Stimulated activated naive CD4-positive, alpha-beta T cell treated with Interleukin-2 at 50 U/mL for 16 hours (primary cell): ENCODE measurements around the gene NVL.
"Not testable (repeated sequence)": the region's sequence is repeated elsewhere in the genome, so short reads cannot be mapped to it uniquely, and the experiment has no call there.

Experiments
- DNase-seq: peaks from one replicate; lab custom pipeline; 2025; lab: John Stamatoyannopoulos, UW

NVL gene

DNA sequence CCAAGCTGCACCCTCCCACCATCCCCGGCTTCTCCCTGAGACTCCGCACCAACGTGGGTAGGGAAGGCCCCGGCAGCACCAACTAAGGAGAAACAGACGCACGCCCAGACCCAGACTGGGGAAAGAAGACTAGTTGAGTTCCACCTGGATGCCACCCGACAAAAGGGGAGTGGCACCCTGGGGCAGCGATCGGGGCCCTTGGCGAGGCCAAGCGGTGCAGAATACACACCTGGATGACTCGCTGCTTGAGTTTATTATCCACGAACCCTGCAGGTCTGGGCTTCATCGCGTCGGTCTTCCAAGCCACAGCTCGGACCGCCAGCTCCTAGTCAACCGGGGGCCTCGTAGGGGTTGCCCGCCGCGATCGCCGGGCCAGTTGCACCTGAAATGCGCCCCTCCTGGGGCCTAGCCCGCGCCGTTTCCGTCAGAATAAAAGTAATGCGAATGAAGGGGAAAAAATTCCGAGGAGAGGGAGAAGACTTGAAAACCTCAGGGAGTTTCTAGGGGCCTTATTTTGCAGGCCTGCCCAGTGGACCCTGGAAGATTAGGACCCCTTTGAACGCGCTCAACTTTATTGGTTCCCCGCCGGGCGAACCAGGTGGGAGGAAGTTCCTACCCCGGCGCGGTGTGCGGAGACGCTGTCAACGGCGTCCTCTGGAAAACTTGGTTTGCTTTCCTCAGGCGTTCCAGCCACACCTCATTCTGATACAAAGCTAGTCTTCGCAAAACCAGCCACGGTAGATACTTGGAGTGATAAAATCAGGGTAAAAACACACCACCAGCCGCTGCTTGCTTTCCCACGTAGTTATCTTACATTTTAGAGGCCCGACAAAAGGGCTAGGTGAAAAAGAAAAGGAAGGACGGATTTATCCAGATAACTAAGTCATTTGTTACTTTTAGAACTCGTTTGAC is at the start of gene NVL:
Gene NVL, minus strand, starts transcription at position 331 of the 912 bp plus-strand sequence. Its CDS starts 45 bp downstream, at position 286.
- peak; percentile 75 for DNase-seq

DNA sequence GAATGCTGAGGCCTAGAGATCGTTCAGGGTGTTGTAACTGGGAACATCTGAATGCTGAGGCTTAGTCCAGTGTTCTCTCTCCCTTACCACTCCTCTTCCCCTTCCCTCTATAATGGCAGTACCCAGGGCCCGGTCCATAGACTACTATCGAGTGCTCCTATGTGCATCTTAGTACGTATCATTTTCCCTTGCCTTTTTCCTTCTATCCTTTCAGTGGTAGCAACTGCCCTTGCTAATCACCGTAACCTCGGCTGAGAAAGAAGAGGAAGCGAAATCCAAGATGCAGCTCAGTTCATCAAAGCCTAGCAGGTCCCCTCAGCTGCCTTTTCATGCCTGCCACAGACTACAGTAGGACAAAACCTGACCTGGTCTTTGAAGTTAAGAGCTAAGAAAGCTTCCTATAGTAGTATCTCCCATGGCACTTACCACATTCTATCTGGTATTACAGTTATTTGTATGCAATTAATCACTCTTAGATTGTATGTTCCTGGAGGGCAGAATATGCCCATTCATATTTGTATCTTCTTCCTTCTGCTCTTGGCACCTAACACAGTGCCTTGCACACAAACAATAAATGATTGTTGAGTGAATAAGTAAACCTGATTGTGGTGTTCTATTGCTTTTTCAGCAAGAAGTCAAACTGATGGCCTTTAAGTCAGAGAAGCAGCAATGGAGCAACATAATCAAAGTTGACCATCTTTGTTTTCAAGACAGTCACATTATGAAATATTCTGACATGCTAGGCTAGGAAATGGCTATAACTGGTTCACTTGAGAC is 49.1 kb upstream of the NVL start:
- no peak for DNase-seq

DNA sequence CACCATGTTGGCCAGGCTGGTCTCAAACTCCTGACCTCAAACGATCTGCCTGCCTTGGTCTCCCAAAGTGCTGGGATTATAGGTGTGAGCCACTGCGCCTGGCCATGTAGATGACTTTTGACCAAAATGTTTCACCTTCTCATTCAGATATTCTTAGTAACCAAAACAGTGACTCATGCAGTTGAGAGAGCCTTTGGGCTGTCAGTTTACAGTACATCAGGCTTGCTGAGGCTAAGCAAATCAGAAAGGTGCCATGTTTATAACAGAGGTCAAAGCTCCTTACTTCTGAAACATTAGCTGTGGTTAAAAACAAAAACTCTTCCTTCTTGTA is 47.7 kb upstream of the NVL start:
- DNase-seq = peak; percentile 24

DNA sequence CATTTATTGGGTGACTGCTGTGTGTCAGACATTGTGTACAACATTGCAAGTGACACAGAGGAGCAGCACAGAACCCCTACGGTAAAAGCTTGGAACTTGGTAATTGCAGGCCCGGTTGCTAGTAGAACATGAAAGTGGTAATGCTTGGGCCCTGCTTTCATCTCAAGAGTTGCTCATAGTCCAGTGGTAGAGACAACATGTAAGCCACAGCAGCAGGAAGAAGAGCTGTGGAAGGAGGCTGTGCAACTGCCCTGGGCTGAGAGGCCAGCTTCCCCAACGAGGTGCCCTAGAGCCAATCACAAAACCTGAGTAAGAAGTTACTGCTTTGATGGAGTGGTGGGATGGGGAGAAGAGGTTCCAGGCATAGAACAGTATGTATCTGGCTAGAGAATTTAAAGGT is 45.1 kb upstream of the NVL start:
- DNase-seq = no peak

DNA sequence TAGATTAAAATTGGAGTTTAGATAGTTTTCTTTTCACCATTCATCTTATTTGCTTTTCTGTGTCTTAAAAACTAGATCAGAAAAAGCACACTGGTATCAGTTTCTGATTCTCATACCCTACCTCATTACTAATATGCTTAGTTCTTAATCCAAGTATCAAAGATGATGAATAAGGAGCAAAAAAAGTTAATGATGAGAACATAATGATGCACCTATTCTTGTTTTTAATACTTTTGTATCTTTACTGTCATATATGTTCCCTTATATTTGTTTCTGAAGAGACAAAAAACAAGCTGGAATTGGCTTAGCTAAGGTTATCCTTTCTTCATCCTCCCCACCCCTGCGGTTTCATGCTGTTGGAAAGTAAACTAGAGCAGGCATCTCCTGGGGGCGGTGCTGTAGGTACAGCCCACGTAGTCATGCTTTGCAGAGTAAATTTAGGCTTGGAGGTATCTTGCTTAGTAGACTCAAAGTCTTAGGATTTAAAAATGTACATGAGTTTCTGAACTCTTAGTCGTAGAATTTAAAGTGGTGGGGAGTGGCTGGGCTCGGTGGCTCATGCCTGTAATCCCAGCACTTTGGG is 43.1 kb upstream of the NVL start:
- peak; percentile 18 for DNase-seq

DNA sequence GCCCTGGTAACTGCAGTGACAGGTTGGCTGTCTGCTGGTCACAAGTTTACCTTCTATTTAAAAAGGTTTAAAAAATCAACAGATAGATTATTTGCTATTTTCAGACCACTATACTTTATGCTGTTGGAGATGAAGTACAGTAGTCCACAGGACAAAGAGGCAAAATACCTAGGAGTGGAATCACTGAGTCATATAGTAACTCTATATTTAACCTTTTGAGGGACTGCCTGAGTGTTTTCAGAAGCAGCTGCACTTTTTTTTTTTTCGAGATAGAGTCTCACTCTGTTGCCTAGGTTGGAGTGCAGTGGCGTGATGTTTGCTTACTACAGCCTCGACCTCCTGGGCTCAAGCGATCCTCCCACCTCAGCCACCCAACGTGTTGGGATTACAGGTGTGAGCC is 38.4 kb upstream of the NVL start:
- DNase-seq = no peak

DNA sequence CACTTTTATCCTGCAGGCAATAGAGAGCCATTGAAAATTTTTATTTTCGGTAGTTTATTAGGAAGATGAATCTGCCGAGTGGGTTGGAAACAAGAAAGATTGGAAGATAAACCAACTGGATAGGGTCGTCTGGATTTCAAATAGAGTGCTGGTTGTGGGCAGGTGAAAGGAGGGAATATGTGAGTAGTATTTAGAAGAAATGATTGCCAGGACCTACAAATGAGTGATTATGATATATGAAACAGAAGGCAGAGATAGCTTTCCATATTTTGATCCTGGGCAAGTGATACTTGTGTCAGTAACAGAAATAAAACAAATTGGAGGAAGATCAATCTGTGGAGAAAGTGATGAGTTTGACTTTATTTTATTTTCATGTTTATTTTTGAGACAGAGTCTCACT is 29.2 kb upstream of the NVL start:
- DNase-seq = no peak

DNA sequence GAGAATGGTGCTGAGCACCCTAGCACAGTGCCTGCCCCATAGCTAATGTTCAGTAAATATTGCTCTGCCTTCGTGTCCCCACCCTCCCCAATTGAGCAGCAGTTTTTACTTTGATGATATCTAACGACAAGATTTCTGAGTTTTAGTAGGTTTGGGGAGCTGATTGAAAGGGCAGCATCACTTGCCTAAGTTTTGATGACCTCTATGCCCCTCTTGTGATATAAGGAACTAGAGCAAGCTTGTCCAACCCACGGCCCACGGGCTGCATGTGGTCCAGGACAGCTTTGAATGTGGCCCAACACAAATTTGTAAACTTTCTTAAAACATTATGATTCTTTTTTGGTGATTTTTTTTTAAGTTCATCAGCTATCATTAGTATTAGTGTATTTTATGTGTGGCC is 28.3 kb upstream of the NVL start:
- no peak for DNase-seq

DNA sequence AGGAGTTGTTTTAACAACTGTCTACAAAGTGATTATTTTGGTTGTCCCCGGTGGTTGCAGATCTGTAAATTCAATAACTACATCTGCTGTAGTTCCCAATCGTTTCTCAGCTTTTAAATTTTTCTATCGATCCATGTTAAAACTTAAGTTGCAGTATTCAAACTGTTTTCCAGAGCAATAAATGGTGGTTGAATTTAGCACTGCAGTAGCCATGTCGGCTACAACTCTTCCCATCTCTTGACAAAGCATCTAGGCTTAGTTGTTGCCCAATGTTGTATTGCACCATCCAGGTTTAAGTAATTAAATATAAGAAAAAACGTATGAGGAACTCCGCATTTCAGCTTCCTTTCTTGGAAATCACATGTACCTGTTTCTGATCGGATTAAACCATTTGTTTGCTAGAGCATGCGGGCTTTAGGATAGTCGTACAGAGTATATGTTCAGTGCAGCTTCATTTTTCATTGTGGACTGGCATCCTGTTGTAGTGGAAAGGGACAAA is 27.7 kb upstream of the NVL start:
- DNase-seq = no peak

DNA sequence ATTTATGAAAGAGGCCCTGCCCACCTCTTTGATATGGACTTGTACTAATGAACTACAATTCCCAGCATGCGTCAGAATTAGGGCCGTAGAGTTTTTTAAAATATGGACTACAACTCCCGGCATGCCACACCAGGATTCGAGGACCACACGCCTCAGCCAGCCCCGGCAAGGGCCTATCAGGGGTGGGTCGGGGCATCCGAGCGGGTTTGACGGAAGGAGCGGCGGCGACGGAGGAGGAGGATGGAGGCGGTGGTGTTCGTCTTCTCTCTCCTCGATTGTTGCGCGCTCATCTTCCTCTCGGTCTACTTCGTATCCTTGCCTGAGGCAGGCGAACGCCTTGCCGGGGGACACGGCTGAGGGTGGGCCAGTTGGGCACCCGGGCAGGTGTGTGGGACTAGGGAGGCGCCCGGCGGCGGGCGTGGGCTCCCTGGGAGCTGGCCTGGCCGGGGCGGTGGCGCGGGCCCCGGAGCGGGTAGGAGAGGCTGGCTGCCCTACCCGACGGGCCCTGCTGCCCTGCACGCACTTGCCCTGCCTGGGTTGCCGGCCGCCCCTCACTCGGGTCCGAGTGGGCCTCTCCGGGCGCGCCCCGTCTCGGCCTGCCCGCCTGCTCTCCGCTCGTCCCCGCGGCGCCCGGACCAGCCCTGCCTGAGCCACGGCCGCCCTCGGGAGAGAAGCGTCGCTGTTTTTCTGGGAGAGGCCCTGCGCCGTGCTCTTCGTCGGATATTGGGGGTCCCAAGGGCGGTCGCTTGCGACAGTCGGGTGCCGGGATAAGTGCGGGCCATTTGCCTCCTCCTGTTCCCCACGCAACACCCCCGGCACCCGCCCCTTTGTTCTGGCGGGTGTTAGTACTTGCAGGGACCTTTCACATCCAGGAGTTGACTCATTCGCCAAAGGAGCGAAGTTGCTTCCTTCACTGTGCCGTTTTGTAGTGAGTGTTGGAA is 27.0 kb upstream of the NVL start, which contains the start of gene CNIH4:
Gene CNIH4, plus strand, starts transcription at position 195 of the 941 bp plus-strand sequence. Its CDS starts 46 bp downstream, at position 241.
- DNase-seq = peak; percentile 88

DNA sequence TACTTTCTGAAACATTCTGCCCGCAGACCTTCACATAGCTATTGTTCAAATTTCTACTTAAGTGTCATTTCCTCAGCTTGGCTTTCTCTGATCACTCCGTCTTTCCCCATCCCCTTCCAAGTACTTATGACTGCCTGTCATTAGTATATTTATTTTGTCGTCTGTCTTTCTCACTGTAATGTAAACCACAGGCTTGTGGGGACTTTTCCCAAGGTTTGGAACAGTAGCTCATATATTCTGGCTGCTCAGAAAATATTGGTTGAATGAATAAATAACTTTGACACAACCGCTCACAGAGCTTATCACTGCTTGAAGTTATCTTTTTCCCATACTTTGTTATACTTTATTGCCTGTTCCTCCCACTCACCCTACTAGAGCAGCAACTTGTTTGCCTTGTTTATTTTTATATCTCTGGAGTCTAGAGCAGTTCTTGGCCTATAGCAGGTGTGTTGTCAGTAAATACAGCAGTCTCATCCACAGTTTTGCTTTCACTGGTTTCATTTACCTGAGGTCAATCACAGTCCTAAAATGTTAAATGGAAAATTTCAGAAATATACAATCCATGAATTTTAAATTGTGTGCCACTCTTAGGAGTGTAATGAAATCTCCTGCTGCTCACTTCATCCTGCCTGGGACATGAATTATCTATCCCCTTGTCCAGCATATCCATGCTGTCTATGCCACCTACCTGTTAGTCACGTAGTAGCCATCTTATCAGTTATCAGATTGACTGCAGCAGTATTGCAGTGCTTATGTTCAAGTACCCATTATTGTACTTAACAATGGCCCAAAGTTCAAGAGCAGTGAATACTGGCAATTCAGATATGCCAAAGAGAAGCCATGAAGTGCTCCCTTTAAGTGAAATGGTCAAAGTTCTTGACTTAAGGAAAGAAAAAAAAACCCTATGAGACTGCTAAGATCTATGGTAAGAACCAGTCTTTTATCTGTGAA is 24.3 kb upstream of the NVL start:
- DNase-seq = no peak

DNA sequence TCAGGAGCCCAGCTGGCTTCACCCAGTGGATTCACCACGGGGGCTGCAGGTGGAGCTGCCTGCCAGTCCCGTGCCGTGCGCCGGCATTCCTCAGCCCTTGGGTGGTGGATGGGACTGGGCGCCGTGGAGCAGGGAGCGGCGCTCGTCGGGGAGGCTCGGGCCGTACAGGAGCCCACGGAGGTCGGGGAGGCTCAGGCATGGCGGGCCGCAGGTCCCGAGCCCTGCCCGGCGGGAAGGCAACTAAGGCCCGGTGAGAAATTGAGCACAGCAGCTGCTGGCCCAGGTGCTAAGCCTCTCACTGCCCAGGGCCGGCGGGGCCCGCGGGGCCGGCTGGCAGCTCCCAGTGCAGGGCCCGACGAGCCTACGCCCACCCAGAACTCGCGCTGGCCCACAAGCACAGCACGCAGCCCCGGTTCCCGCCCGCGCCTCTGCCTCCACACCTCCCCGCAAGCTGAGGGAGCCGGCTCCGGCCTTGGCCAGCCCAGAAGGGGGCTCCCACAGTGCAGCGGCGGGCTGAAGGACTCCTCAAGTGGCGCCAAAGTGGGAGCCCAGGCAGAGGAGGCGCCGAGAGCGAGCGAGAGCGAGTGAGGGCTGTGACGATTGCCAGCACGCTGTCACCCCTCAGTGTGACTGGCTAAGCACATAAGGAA is 22.6 kb upstream of the NVL start:
- not testable (repeated sequence) for DNase-seq

DNA sequence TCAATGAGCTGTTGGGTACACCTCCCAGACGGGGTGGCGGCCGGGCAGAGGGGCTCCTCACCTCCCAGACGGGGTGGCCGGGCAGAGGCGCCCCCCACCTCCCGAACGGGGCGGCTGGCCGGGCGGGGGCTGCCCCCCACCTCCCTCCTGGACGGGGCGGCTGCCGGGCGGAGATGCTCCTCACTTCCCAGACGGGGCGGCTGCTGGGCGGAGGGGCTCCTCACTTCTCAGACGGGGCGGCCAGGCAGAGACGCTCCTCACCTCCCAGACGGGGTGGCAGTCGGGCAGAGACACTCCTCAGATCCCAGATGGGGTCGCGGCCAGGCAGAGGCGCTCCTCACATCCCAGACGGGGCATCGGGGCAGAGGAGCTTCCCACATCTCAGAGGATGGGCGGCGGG is 19.7 kb upstream of the NVL start:
- DNase-seq = not testable (repeated sequence)

DNA sequence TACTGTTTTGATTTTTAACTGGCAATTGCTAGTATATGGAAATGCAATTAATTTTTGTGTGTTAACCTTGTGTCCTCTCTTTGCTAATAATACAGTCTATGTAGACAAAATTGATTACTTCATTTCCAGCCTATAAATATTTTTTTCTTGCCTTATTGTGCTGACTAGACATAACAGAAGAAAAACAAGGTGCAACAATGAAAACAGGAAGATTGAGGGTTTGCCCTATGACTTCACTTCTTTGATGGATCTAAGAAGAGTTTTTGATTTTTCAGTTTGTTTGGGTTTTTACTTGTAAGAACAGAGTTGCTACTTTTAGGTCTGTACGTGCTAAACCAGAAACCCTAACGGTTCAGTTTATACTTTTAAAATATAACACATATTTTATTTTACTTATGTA is 18.2 kb upstream of the NVL start:
- DNase-seq = no peak

DNA sequence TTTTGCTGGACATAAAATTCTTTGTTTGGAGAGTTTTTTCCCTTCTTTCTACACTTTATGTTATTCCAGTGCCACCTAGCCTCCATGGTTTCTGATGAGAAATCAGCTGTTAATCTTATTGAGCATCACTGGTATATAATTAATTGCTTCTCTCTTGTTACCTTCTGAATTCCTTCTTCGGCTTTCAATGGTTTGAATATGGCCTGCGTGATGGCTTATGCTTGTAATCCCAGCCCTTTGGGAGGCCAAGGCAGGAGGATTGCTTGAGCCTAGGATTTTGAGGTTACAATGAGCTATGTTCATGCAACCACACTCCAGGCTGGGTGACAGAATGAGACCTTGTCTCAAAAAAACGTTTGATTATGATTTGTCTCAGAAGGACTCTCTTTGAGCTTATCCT is 13.7 kb upstream of the NVL start:
- DNase-seq = no peak

DNA sequence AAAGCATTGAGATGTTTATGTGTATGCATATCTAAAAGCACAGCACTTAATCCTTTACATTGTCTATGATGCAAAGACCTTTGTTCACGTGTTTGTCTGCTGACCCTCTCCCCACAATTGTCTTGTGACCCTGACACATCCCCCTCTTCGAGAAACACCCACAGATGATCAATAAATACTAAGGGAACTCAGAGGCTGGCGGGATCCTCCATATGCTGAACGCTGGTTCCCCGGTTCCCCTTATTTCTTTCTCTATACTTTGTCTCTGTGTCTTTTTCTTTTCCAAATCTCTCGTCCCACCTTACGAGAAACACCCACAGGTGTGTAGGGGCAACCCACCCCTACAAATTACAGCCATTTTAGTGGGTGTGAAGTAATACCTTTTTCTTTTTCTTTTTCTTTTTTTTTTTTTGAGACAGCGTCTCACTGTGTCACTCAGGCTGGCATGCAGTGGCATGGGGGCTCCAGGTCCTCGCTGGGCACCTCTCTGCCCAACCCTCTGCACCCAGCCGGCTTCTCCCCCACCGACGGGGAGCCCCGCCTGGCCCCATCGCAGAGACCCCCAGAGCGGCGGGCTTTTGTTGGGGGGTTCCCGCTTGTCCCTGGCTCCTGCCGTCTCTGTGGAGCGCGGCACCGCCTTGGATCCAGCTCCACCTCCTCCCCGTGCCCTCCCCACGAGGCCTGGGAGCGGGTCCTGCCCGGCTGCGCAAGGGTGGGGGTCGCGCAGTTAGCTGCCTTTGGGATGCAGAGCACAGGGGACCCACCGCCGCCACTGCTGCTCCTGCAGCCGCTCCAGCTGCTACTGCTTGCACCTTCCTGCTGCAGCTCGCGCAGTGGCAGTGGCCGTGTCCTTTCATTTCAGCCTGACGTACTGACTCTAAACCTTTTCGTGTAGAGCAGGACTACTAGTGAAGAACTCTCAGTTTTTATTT is 10.7 kb upstream of the NVL start:
- DNase-seq = peak; percentile 5

DNA sequence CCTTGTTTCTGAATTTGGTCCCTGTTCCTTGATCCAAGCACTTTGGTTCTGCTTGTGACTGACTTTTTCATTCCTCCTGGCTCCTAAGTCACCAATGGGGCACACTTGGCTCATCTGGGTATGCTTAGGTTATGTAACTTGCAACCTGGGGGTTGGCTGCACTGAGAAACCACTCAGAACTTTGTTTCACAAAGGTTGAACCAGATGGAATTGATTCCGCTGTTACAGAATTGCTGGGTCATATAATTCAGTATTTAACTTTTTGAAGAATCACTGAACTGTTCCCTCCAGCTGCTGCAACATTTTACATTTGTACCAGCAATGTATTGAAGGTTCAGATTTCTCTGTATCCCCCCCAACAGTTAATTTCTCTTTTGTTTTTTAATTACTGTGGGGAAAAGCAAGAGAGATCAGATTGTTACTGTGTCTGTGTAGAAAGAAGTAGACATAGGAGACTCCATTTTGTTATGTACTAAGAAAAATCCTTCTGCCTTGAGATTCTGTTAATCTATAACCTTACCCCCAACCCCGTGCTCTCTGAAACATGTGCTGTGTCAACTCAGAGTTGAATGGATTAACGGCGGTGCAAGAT is 9.6 kb upstream of the NVL start:
- no peak for DNase-seq

DNA sequence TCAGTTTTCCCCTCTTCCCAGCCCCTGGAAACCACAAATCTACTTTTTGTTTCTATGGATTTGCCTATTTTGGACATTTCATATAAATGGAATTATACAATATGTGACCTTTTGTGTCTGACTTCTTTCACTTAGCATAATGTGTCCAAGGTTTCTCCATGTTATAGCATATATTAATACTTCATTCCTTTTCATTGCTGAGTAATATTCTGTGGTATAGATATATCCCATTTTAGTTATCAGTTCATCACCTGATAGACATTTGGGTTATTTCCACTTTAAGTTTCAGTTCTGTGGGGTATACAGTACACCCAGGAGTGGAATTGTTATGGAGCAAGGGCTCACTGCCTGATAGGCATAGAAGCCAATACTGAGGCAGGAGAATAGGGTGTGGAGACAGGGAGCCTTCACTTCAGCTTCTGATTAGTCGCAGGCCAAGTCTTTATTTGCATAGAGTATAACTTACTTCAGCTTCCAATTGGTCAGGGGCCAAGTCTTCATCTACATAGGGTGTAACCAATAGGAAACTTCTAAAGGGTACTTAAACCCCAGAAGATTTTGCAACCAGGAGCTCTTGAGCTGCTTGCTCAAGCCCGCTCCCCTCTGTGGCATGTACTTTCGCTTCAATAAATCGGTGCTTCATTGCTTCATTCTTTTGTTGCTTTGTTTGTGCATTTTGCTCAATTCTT is 8.3 kb upstream of the NVL start:
- DNase-seq = no peak
